Measurements from ENCODE around the gene RNF17.

RNF17 gene

GRCh38 chr13:24887759-24888158 is 123.8 kb downstream of the RNF17 start:
- Histone ChIP-seq H3K27me3 (ENCODE audit: insufficient read depth, low read length, poor library complexity) (no peaks in the 10 kb centered on the region), H3K36me3 (ENCODE audit: control insufficient read depth, insufficient read depth, low read length) (peaks cover 16% of the 10 kb centered on the region), H3K27ac (ENCODE audit: low read depth, low read length) (no peak overlapping the region), H2BK120ac (ENCODE audit: low read depth, low read length) (no peak overlapping the region), H3K4me3 (ENCODE audit: low read length) (no peak overlapping the region), H3K18ac (ENCODE audit: low read length) (no peak overlapping the region), H2AK5ac (ENCODE audit: low read length) (no peak overlapping the region), H3K79me2 (ENCODE audit: control insufficient read depth, insufficient read depth, low read length) (no peaks in the 10 kb centered on the region), H3K56ac (ENCODE audit: low read length) (no peak overlapping the region), H3K9ac (ENCODE audit: low read length) (no peak overlapping the region), H4K5ac (ENCODE audit: low read length) (no peak overlapping the region), H2BK5ac (ENCODE audit: low read length) (no peak overlapping the region), H4K8ac (ENCODE audit: low read depth, low read length) (no peak overlapping the region), H3K4ac (ENCODE audit: low read depth, low read length) (no peak overlapping the region), H3K79me1 (ENCODE audit: low read length) (no peaks in the 10 kb centered on the region), H3K4me1 (ENCODE audit: control insufficient read depth, low read depth, low read length) (no peaks in the 10 kb centered on the region), H2BK15ac (replicated peaks; ENCODE audit: low read depth) (no peak overlapping the region), H3K23ac (ENCODE audit: low read length) (no peak overlapping the region), H3K4me2 (ENCODE audit: low read length) (no peak overlapping the region)
- no CpG with 5 or more reads among the region's 6 CpGs for WGBS (ENCODE audit: extremely low coverage, insufficient coverage, low lambda C conversion rate)
- no peak for DNase-seq

GRCh38 chr13:24888291-24888931 is 124.4 kb downstream of the RNF17 start:
- Histone ChIP-seq H2BK120ac (ENCODE audit: low read depth, low read length) (no peak overlapping the region), H3K4me2 (ENCODE audit: low read length) (no peak overlapping the region), H3K56ac (ENCODE audit: low read length) (no peak overlapping the region), H3K18ac (ENCODE audit: low read length) (no peak overlapping the region), H3K23ac (ENCODE audit: low read length) (no peak overlapping the region), H2BK5ac (ENCODE audit: low read length) (no peak overlapping the region), H3K36me3 (ENCODE audit: control insufficient read depth, insufficient read depth, low read length) (peaks cover 18% of the 10 kb centered on the region), H2AK5ac (ENCODE audit: low read length) (no peak overlapping the region), H3K4me3 (ENCODE audit: low read length) (no peak overlapping the region), H3K4ac (ENCODE audit: low read depth, low read length) (no peak overlapping the region), H3K27me3 (ENCODE audit: insufficient read depth, low read length, poor library complexity) (no peaks in the 10 kb centered on the region), H3K27ac (ENCODE audit: low read depth, low read length) (no peak overlapping the region), H3K79me2 (ENCODE audit: control insufficient read depth, insufficient read depth, low read length) (no peaks in the 10 kb centered on the region), H3K79me1 (ENCODE audit: low read length) (no peaks in the 10 kb centered on the region), H3K9ac (ENCODE audit: low read length) (no peak overlapping the region), H4K8ac (ENCODE audit: low read depth, low read length) (no peak overlapping the region), H4K5ac (ENCODE audit: low read length) (no peak overlapping the region), H2BK15ac (replicated peaks; ENCODE audit: low read depth) (no peak overlapping the region), H3K4me1 (ENCODE audit: control insufficient read depth, low read depth, low read length) (no peaks in the 10 kb centered on the region)
- no peak for DNase-seq
- WGBS (ENCODE audit: extremely low coverage, insufficient coverage, low lambda C conversion rate) = no CpG with 5 or more reads among the region's 3 CpGs

- no peak overlapping the region for H3K9ac ChIP-seq (ENCODE audit: low read length)
- no peak overlapping the region for H4K5ac ChIP-seq (ENCODE audit: low read length)
- H2BK15ac ChIP-seq (replicated peaks; ENCODE audit: low read depth) = no peak overlapping the region
- no peak overlapping the region for H3K4ac ChIP-seq (ENCODE audit: low read depth, low read length)
- H2AK5ac ChIP-seq (ENCODE audit: low read length) = no peak overlapping the region
- H3K56ac ChIP-seq (ENCODE audit: low read length) = no peak overlapping the region
- H3K79me1 ChIP-seq (ENCODE audit: low read length) = no peaks in the 10 kb centered on the region
- H2BK120ac ChIP-seq (ENCODE audit: low read depth, low read length) = no peak overlapping the region
- H3K27me3 ChIP-seq (ENCODE audit: insufficient read depth, low read length, poor library complexity) = no peaks in the 10 kb centered on the region
- H3K79me2 ChIP-seq (ENCODE audit: control insufficient read depth, insufficient read depth, low read length) = no peaks in the 10 kb centered on the region
- H3K4me2 ChIP-seq (ENCODE audit: low read length) = no peak overlapping the region
- H4K8ac ChIP-seq (ENCODE audit: low read depth, low read length) = no peak overlapping the region
- no peak overlapping the region for H3K18ac ChIP-seq (ENCODE audit: low read length)
- no peak overlapping the region for H2BK5ac ChIP-seq (ENCODE audit: low read length)
- DNase-seq = no peak
- H3K23ac ChIP-seq (ENCODE audit: low read length) = no peak overlapping the region
- H3K27ac ChIP-seq (ENCODE audit: low read depth, low read length) = no peak overlapping the region
- peaks cover 12% of the 10 kb centered on the region for H3K36me3 ChIP-seq (ENCODE audit: control insufficient read depth, insufficient read depth, low read length)
- H3K4me1 ChIP-seq (ENCODE audit: control insufficient read depth, low read depth, low read length) = no peaks in the 10 kb centered on the region
- no CpG with 5 or more reads among the region's 7 CpGs for WGBS (ENCODE audit: extremely low coverage, insufficient coverage, low lambda C conversion rate)
- H3K4me3 ChIP-seq (ENCODE audit: low read length) = no peak overlapping the region
Observed at GRCh38 chr13:24890256-24890655, 126.3 kb downstream of the RNF17 start.

GRCh38 chr13:24891476-24892108 is 127.6 kb downstream of the RNF17 start:
- H3K79me2 ChIP-seq (ENCODE audit: control insufficient read depth, insufficient read depth, low read length) = no peaks in the 10 kb centered on the region
- H3K4me1 ChIP-seq (ENCODE audit: control insufficient read depth, low read depth, low read length) = no peaks in the 10 kb centered on the region
- H3K4me3 ChIP-seq (ENCODE audit: low read length) = no peak overlapping the region
- no peak for DNase-seq
- no CpG with 5 or more reads among the region's 18 CpGs for WGBS (ENCODE audit: extremely low coverage, insufficient coverage, low lambda C conversion rate)
- no peak overlapping the region for H3K9ac ChIP-seq (ENCODE audit: low read length)
- no peak overlapping the region for H3K18ac ChIP-seq (ENCODE audit: low read length)
- H3K27me3 ChIP-seq (ENCODE audit: insufficient read depth, low read length, poor library complexity) = no peaks in the 10 kb centered on the region
- H4K8ac ChIP-seq (ENCODE audit: low read depth, low read length) = no peak overlapping the region
- no peak overlapping the region for H2BK5ac ChIP-seq (ENCODE audit: low read length)
- no peaks in the 10 kb centered on the region for H3K79me1 ChIP-seq (ENCODE audit: low read length)
- no peak overlapping the region for H3K4me2 ChIP-seq (ENCODE audit: low read length)
- no peak overlapping the region for H2BK15ac ChIP-seq (replicated peaks; ENCODE audit: low read depth)
- H3K36me3 ChIP-seq (ENCODE audit: control insufficient read depth, insufficient read depth, low read length) = peaks cover 12% of the 10 kb centered on the region
- H2BK120ac ChIP-seq (ENCODE audit: low read depth, low read length) = no peak overlapping the region
- H2AK5ac ChIP-seq (ENCODE audit: low read length) = no peak overlapping the region
- no peak overlapping the region for H4K5ac ChIP-seq (ENCODE audit: low read length)
- H3K23ac ChIP-seq (ENCODE audit: low read length) = no peak overlapping the region
- no peak overlapping the region for H3K56ac ChIP-seq (ENCODE audit: low read length)
- H3K4ac ChIP-seq (ENCODE audit: low read depth, low read length) = no peak overlapping the region
- no peak overlapping the region for H3K27ac ChIP-seq (ENCODE audit: low read depth, low read length)

- Histone ChIP-seq H3K36me3 (ENCODE audit: control insufficient read depth, insufficient read depth, low read length) (peaks cover 14% of the 10 kb centered on the region), H2AK5ac (ENCODE audit: low read length) (no peak overlapping the region), H3K4ac (ENCODE audit: low read depth, low read length) (no peak overlapping the region), H3K23ac (ENCODE audit: low read length) (no peak overlapping the region), H4K8ac (ENCODE audit: low read depth, low read length) (no peak overlapping the region), H3K27ac (ENCODE audit: low read depth, low read length) (no peak overlapping the region), H2BK5ac (ENCODE audit: low read length) (no peak overlapping the region), H3K4me2 (ENCODE audit: low read length) (no peak overlapping the region), H3K79me2 (ENCODE audit: control insufficient read depth, insufficient read depth, low read length) (no peaks in the 10 kb centered on the region), H3K27me3 (ENCODE audit: insufficient read depth, low read length, poor library complexity) (no peaks in the 10 kb centered on the region), H3K79me1 (ENCODE audit: low read length) (no peaks in the 10 kb centered on the region), H3K9ac (ENCODE audit: low read length) (no peak overlapping the region), H3K4me3 (ENCODE audit: low read length) (no peak overlapping the region), H3K18ac (ENCODE audit: low read length) (no peak overlapping the region), H3K4me1 (ENCODE audit: control insufficient read depth, low read depth, low read length) (no peaks in the 10 kb centered on the region), H2BK15ac (replicated peaks; ENCODE audit: low read depth) (no peak overlapping the region), H4K5ac (ENCODE audit: low read length) (no peak overlapping the region), H2BK120ac (ENCODE audit: low read depth, low read length) (no peak overlapping the region), H3K56ac (ENCODE audit: low read length) (no peak overlapping the region)
- DNase-seq = no peak
- no CpG with 5 or more reads among the region's 7 CpGs for WGBS (ENCODE audit: extremely low coverage, insufficient coverage, low lambda C conversion rate)
Observed at GRCh38 chr13:24892829-24893228, 128.9 kb downstream of the RNF17 start.

- Histone ChIP-seq H2BK5ac (ENCODE audit: low read length) (no peak overlapping the region), H3K56ac (ENCODE audit: low read length) (no peak overlapping the region), H3K4me1 (ENCODE audit: control insufficient read depth, low read depth, low read length) (no peaks in the 10 kb centered on the region), H3K18ac (ENCODE audit: low read length) (no peak overlapping the region), H2BK15ac (replicated peaks; ENCODE audit: low read depth) (no peak overlapping the region), H3K27ac (ENCODE audit: low read depth, low read length) (no peak overlapping the region), H4K5ac (ENCODE audit: low read length) (no peak overlapping the region), H3K9ac (ENCODE audit: low read length) (no peak overlapping the region), H3K79me2 (ENCODE audit: control insufficient read depth, insufficient read depth, low read length) (no peaks in the 10 kb centered on the region), H3K23ac (ENCODE audit: low read length) (no peak overlapping the region), H3K4me3 (ENCODE audit: low read length) (no peak overlapping the region), H2BK120ac (ENCODE audit: low read depth, low read length) (no peak overlapping the region), H3K27me3 (ENCODE audit: insufficient read depth, low read length, poor library complexity) (no peaks in the 10 kb centered on the region), H3K4ac (ENCODE audit: low read depth, low read length) (no peak overlapping the region), H3K36me3 (ENCODE audit: control insufficient read depth, insufficient read depth, low read length) (peaks cover 14% of the 10 kb centered on the region), H4K8ac (ENCODE audit: low read depth, low read length) (no peak overlapping the region), H3K79me1 (ENCODE audit: low read length) (no peaks in the 10 kb centered on the region), H2AK5ac (ENCODE audit: low read length) (no peak overlapping the region), H3K4me2 (ENCODE audit: low read length) (no peak overlapping the region)
- no CpG with 5 or more reads among the region's 12 CpGs for WGBS (ENCODE audit: extremely low coverage, insufficient coverage, low lambda C conversion rate)
- no peak for DNase-seq
Observed at GRCh38 chr13:24893863-24894262, 129.9 kb downstream of the RNF17 start.
